CD4-positive, CD25-positive, alpha-beta regulatory T cell (primary cell): Measurements from ENCODE around the gene C1orf122. TPM values are rescaled to one million over a fixed set of nuclear protein-coding genes. Genes with fewer than 3 reads are reported as not detected.
"Not testable (repeated sequence)": the region's sequence is repeated elsewhere in the genome, so short reads cannot be mapped to it uniquely, and the experiment has no call there.

Experiments
- ATAC-seq, 2 donors: fragments of 150-1000 bp; cut with Tn5 transposase; one replicate each; pipeline ENCODE4 v1.10.0; 2021; ENCODE audit warnings: low read depth in 2 of 2, moderate number of reproducible peaks in 2 of 2, moderate library complexity in 1 of 2
- DNase-seq, 3 donors: peaks; one replicate each; pipeline versions ENCODE4 v3.0.0 to v3.0.0-alpha.2; 2012 to 2022; ENCODE audit warnings: mixed read lengths in 1 of 3
- H3K27ac ChIP-seq: one replicate; pipeline ENCODE4 v1.7.0; 2013; ENCODE audit warnings: mild to moderate bottlenecking, low read length; ENCODE audit not compliant: insufficient read depth, poor library complexity, severe bottlenecking
- H3K27me3 ChIP-seq: one replicate; pipeline ENCODE4 v1.7.0; 2013; ENCODE audit warnings: low read length; ENCODE audit not compliant: control insufficient read depth, insufficient read depth
- H3K36me3 ChIP-seq: one replicate; pipeline ENCODE4 v1.7.0; 2013; ENCODE audit warnings: mild to moderate bottlenecking, low read length, moderate library complexity; ENCODE audit not compliant: control insufficient read depth, insufficient read depth
- H3K4me1 ChIP-seq: 2 replicates; pipeline ENCODE4 v1.7.0; 2013; ENCODE audit warnings: mild to moderate bottlenecking, low read length; ENCODE audit not compliant: insufficient read depth, control insufficient read depth, poor library complexity, severe bottlenecking
- H3K4me3 ChIP-seq: one replicate; pipeline ENCODE4 v1.7.0; 2013; ENCODE audit warnings: low read depth, mild to moderate bottlenecking, low read length, moderate library complexity
- H3K9me3 ChIP-seq, 2 experiments: 1 replicate in 1 of 2; 2 replicates in 1 of 2; pipeline ENCODE4 v1.7.0; 2013; ENCODE audit warnings: low read length in 2 of 2, mild to moderate bottlenecking in 1 of 2, moderate library complexity in 1 of 2; ENCODE audit not compliant: control insufficient read depth in 2 of 2
- H3K27ac Mint-ChIP-seq, 3 donors: one replicate each; pipeline ENCODE4 v1.8.0; 2020 to 2022; ENCODE audit warnings: mild to moderate bottlenecking in 3 of 3, mixed read lengths in 3 of 3, moderate library complexity in 2 of 3
- H3K27me3 Mint-ChIP-seq: one replicate; pipeline ENCODE4 v1.8.0; 2022; ENCODE audit warnings: mild to moderate bottlenecking, mixed read lengths
- H3K36me3 Mint-ChIP-seq: one replicate; pipeline ENCODE4 v1.8.0; 2020; ENCODE audit warnings: mixed read lengths
- H3K4me1 Mint-ChIP-seq, 4 donors: one replicate each; pipeline ENCODE4 v1.8.0; 2020 to 2022; ENCODE audit warnings: mixed read lengths in 4 of 4, mild to moderate bottlenecking in 1 of 4
- H3K4me3 Mint-ChIP-seq, 4 donors: one replicate each; pipeline ENCODE4 v1.8.0; 2020 to 2022; ENCODE audit warnings: mild to moderate bottlenecking in 4 of 4, mixed read lengths in 4 of 4, moderate library complexity in 3 of 4
- H3K9me3 Mint-ChIP-seq, 7 donors: one replicate each; pipeline ENCODE4 v1.8.0; 2020 to 2022; ENCODE audit warnings: mixed read lengths in 7 of 7, mild to moderate bottlenecking in 3 of 7, moderate library complexity in 2 of 7
- polyA plus RNA-seq, 4 donors: library from polyadenylated mRNA; unstranded; fragments of 300-500 nt; fragmentation: Illumina TruSeq; gene quantifications; one replicate each; pipeline ENCODE4 v1.2.3, GENCODE V29; 2021
- total RNA-seq: library from RNA; stranded (reverse); gene quantifications from one replicate; pipeline ENCODE4 v1.2.3, GENCODE V29; 2022

Gene C1orf122
- total and polyA plus RNA-seq, 5 donors from 2014 or later, result 13.7 to 31.9 (median 25.6) TPM

DNA sequence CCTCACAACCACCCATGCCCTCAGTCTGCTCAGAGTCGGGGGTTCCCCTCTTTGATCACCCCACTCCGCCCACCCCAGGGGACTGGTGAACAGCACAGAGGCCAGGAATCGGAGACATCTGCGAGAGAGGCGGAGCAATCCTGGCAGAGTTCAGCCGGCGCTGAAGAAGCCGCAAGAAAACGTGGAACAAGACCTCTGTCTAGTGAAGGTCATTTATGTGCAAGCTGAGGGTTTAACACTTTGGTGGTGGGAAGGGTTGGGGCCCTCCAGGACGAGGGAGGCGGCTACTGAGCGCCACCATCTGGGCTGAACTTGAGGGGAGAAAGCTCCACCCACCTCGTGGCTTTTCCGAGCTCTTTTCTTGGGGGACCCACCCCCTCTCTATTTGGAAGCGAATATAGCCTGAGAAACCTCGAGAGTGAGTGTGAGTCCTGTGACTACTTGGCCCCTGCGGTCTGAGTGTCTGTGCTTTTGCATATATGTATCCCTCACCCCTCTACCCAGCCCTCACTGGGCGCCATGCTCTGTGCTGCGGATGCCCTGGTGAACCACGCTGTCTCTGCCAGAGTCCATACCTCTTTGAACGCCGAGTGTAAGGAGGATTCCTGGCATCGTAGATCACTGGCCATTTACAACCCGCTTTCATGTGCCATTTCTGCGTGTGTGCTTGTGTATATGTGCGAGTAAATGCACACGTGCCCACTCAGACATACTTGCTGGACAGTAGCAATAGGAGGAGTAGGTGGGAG lies 41.5 kb upstream of the C1orf122 start:
- Histone ChIP-seq H3K27ac (no peak overlapping the region), H3K36me3 (no peaks in the 10 kb centered on the region), H3K4me3 (no peak overlapping the region), H3K4me1 (peaks cover 7% of the 10 kb centered on the region), H3K9me3 (no peaks in the 10 kb centered on the region), H3K27me3 (peaks cover 26% of the 10 kb centered on the region)
- H3K27ac Mint-ChIP-seq, result no peak overlapping the region
- peaks cover 0 to 3% (median 0%) of the 10 kb centered on the region in 7 donors for H3K9me3 Mint-ChIP-seq
- no peaks in the 10 kb centered on the region for H3K36me3 Mint-ChIP-seq
- no peak for ATAC-seq
- peaks cover 0 to 20% (median 1%) of the 10 kb centered on the region in 4 donors for H3K4me1 Mint-ChIP-seq
- H3K4me3 Mint-ChIP-seq, result peak overlapping the region in 1 of 4 donors; percentile 75
- no peak for DNase-seq
- H3K27me3 Mint-ChIP-seq, result peaks cover 81% of the 10 kb centered on the region

DNA sequence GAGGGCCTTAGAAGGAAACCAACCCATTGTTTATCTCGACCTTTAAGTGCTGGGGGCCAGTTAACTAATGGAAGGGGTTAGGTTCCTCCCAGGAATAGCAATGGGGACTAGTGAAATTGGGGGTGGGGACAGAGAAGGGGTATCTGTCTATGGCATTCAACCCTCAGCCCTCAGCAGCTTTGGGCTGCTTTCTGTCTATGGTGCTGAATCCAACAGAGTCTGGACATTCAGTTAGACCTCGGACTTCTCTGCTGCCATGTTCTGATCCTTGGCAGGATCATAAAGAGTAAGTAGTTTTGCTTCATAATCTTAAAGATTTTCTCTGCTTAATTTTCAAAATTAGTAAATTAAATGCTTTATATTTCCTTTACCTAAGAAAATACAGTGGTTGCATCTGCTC lies 40.1 kb upstream of the C1orf122 start:
- H3K9me3 ChIP-seq, result no peaks in the 10 kb centered on the region
- H3K27ac Mint-ChIP-seq, result no peak overlapping the region
- DNase-seq (no peak), ATAC-seq (no peak)
- H3K27me3 ChIP-seq, result peaks cover 26% of the 10 kb centered on the region
- H3K36me3 ChIP-seq, result no peaks in the 10 kb centered on the region
- peaks cover 0 to 20% (median 1%) of the 10 kb centered on the region in 4 donors for H3K4me1 Mint-ChIP-seq
- peaks cover 7% of the 10 kb centered on the region for H3K4me1 ChIP-seq
- H3K9me3 Mint-ChIP-seq, result peaks cover 0 to 3% (median 0%) of the 10 kb centered on the region in 7 donors
- no peak overlapping the region for H3K4me3 Mint-ChIP-seq
- no peaks in the 10 kb centered on the region for H3K36me3 Mint-ChIP-seq
- no peak overlapping the region for H3K27ac ChIP-seq
- peaks cover 80% of the 10 kb centered on the region for H3K27me3 Mint-ChIP-seq
- no peak overlapping the region for H3K4me3 ChIP-seq

DNA sequence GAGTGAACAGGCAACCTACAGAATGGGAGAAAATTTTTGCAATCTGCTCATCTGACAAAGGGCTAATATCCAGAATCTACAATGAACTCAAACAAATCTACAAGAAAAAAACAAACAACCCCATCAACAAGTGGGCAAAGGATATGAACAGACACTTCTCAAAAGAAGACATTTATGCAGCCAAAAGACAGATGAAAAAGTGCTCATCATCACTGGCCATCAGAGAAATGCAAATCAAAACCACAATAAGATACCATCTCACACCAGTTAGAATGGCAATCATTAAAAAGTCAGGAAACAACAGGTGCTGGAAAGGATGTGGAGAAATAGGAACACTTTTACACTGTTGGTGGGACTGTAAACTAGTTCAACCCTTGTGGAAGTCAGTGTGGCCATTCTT lies 36.1 kb upstream of the C1orf122 start:
- H3K27ac Mint-ChIP-seq, H3K4me1 ChIP-seq: not testable (repeated sequence)

DNA sequence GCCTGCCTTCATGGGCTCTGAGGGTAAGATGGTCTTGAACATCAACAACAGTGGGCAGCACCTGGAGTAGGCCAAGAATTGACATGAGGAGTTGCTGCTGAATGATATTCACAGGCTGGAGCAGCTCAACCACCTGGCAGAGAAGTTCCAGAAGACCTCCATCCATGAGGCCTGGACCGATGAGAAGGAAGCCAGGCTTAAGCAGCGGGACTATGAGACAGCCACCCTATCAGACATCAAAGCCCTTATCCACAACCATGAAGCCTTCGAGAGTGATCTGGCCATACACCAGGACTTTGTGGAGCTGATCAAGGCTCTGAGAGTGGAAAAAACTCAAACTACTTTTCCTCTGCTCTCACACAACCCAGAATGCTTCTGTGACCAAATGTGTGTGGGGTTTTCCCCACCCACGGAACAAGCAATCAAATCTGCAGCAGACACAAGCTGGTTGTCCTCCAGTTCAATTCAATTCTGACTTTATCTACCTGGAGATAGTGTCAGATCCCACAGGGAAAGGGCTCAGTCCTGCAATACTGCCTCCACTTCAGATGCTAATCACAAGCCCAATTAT lies 30.6 kb upstream of the C1orf122 start:
- Mint-ChIP-seq H3K27ac (no peak overlapping the region), H3K27me3 (peaks cover 30% of the 10 kb centered on the region), H3K36me3 (no peaks in the 10 kb centered on the region), H3K4me1 (peaks cover 0 to 7% (median 0%) of the 10 kb centered on the region in 4 donors), H3K4me3 (no peak overlapping the region), H3K9me3 (peaks cover 0 to 4% (median 0%) of the 10 kb centered on the region in 7 donors)
- no peaks in the 10 kb centered on the region for H3K27me3 ChIP-seq
- no peaks in the 10 kb centered on the region for H3K36me3 ChIP-seq
- no peaks in the 10 kb centered on the region for H3K9me3 ChIP-seq
- H3K27ac ChIP-seq, result no peak overlapping the region
- ATAC-seq (no peak), DNase-seq (no peak)
- no peak overlapping the region for H3K4me3 ChIP-seq
- H3K4me1 ChIP-seq, result no peaks in the 10 kb centered on the region

More for the DNA sequence above, 36.1 kb upstream of the C1orf122 start:
- peaks cover 16% of the 10 kb centered on the region for H3K27me3 ChIP-seq
- H3K27ac ChIP-seq, DNase-seq, H3K4me3 Mint-ChIP-seq, H3K36me3 Mint-ChIP-seq, H3K36me3 ChIP-seq, H3K9me3 ChIP-seq, ATAC-seq, H3K9me3 Mint-ChIP-seq, H3K4me1 Mint-ChIP-seq, H3K4me3 ChIP-seq: not testable (repeated sequence)
- H3K27me3 Mint-ChIP-seq, result peaks cover 63% of the 10 kb centered on the region

DNA sequence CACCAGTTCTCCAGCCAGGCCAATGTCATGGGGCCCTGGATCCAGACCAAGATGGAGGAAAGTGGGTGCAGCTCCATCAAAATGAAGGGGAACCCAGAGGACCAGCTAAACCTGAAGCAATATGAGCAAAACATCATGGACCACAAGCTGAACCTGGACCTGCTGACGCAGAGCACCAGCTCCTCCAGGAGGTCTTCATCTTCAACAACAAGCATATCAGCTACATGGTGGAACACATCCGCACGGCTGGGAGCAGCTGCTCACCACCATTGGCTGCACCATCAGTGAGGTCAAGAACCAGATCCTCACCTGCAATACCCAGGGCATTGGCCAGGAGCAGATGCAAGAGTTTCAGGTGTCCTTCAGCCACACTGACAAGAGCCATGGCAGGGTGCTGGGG lies 28.9 kb upstream of the C1orf122 start:
- no peaks in the 10 kb centered on the region for H3K36me3 Mint-ChIP-seq
- H3K9me3 ChIP-seq, result no peaks in the 10 kb centered on the region

DNA sequence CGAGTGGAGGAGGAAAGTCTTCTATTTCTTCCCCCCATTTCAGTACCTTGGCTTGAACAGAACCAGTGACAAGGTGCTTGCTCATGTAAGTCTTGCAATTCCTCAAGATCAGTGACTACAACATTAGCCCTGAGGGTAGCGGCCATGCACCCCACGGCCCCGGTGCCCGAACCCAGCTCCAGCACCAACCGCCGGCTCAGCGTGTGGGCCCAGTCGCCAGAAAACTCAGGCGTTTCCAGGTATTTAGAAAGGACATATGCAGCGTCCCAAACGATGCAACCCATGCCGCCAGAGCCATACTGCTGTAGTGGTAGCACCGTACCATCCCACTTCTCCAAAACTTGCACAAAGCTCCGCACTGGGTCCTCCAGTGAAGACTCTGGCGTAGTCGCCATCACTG lies 25.1 kb upstream of the C1orf122 start:
- H3K4me3 ChIP-seq, result no peak overlapping the region
- peaks cover 0 to under 1% (median 0%) of the 10 kb centered on the region in 4 donors for H3K4me1 Mint-ChIP-seq
- H3K36me3 Mint-ChIP-seq, result no peaks in the 10 kb centered on the region
- DNase-seq (no peak), ATAC-seq (no peak)
- peaks cover 0 to 4% (median 0%) of the 10 kb centered on the region in 7 donors for H3K9me3 Mint-ChIP-seq
- H3K4me1 ChIP-seq, result no peaks in the 10 kb centered on the region
- no peak overlapping the region for H3K27ac ChIP-seq
- peaks cover 26% of the 10 kb centered on the region for H3K27me3 Mint-ChIP-seq
- H3K4me3 Mint-ChIP-seq, result no peak overlapping the region
- no peaks in the 10 kb centered on the region for H3K36me3 ChIP-seq
- no peak overlapping the region for H3K27ac Mint-ChIP-seq
- no peaks in the 10 kb centered on the region for H3K27me3 ChIP-seq
- no peaks in the 10 kb centered on the region for H3K9me3 ChIP-seq

More for the DNA sequence above, 28.9 kb upstream of the C1orf122 start:
- Histone ChIP-seq H3K27me3 (no peaks in the 10 kb centered on the region), H3K4me1 (no peaks in the 10 kb centered on the region), H3K36me3 (no peaks in the 10 kb centered on the region), H3K4me3 (no peak overlapping the region), H3K27ac (no peak overlapping the region)
- ATAC-seq, result no peak
- peaks cover 0 to 7% (median 0%) of the 10 kb centered on the region in 4 donors for H3K4me1 Mint-ChIP-seq
- no peak overlapping the region for H3K4me3 Mint-ChIP-seq
- H3K27ac Mint-ChIP-seq, result peak overlapping the region in 1 of 3 donors; percentile 9
- DNase-seq, result no peak
- H3K27me3 Mint-ChIP-seq, result peaks cover 22% of the 10 kb centered on the region
- H3K9me3 Mint-ChIP-seq, result peaks cover 0 to 4% (median 0%) of the 10 kb centered on the region in 7 donors

DNA sequence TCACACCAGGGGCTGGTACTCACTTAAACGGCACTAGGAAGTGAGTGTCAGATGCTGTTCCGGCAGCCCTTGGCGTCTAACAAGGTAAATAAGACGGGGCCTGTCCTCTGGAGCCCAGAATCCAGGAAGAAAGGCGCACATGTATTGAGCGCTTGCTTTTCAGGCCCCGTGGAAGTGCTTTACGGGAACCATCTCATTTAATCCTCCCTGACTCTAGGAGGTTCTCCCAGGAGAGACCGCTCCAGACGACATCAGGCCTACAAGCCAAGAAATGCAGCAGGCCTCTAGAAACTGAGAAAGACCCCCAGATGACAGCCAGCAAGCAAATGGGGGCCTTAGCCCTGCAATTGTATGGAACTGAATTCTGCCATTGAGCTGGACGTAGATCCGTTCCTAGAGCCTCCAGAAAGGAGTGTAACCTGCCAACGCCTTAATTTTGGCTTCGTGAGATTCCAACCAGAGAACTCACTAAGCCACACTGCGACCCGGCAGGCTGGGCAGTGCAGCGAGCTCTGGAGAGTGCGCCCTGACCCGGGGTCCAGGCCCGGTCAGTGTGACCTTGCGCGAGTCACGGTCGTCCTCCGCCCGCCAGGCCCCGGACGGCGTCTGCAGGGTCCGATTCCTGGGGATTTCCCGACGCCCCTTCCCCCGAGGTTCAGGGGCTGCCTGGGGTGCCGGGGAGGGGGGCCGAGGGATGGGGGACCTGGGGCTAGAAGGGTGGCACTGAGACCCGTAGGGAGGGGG lies 14.5 kb upstream of the C1orf122 start:
- Histone ChIP-seq H3K36me3 (no peaks in the 10 kb centered on the region), H3K27me3 (peaks cover 7% of the 10 kb centered on the region), H3K9me3 (no peaks in the 10 kb centered on the region), H3K27ac (no peak overlapping the region), H3K4me3 (no peak overlapping the region), H3K4me1 (peaks cover 9% of the 10 kb centered on the region)
- no peak for ATAC-seq
- Mint-ChIP-seq H3K27ac (no peak overlapping the region), H3K4me3 (peak overlapping the region; percentile 42 to 75 (median 61)), H3K36me3 (no peaks in the 10 kb centered on the region), H3K4me1 (peaks cover 0 to 18% (median 8%) of the 10 kb centered on the region in 4 donors), H3K27me3 (peaks cover 46% of the 10 kb centered on the region), H3K9me3 (no peaks in the 10 kb centered on the region)
- no peak for DNase-seq
